ENCODE results near the gene COX11.

The COX11 gene

DNA sequence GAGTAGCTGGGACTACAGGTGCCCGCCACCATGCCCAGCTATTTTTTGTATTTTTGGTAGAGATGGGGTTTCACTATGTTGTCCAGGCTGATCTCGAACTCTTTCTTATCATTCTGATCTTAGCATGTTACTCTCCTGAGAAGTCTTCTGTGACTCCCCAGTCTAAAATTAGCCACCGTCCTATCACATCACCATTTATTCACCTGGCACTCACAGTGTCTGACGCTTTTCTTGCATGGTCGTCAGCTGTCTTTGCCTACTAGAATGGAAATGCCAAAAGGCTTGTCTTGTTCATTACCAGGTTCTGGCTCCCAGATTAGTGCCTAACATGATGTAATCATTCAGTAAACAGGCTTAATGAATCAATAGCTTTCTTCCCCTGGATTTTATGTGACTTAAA lies 44.0 kb downstream of the COX11 start:
- H3K36me3 ChIP-seq (ENCODE audit: control insufficient read depth in 1 of 2, insufficient read depth in 2 of 2, low read length in 2 of 2) = peaks cover 3 to 5% of the 10 kb centered on the region in 2 experiments
- H4K8ac ChIP-seq (ENCODE audit: low read depth, low read length) = no peak overlapping the region
- H3K27me3 ChIP-seq (ENCODE audit: insufficient read depth, low read length) = no peaks in the 10 kb centered on the region
- H2BK120ac ChIP-seq (ENCODE audit: insufficient read depth, low read length, poor library complexity) = no peak overlapping the region
- no peaks in the 10 kb centered on the region for H3K79me2 ChIP-seq (ENCODE audit: control insufficient read depth, insufficient read depth, low read length, poor library complexity)
- H3K4ac ChIP-seq (ENCODE audit: low read depth, low read length) = no peak overlapping the region
- H3K14ac ChIP-seq (ENCODE audit: low read length) = no peak overlapping the region
- no peak overlapping the region for H3K4me3 ChIP-seq (ENCODE audit: low read depth, low read length)
- H2BK5ac ChIP-seq (ENCODE audit: low read depth, low read length, poor library complexity) = no peak overlapping the region
- no peaks in the 10 kb centered on the region for H3K9me3 ChIP-seq (ENCODE audit: insufficient read depth, low read depth, low read length)
- H2AFZ ChIP-seq (ENCODE audit: insufficient read depth, low read length, poor library complexity) = no peak overlapping the region
- no peak for DNase-seq
- H3K4me1 ChIP-seq (ENCODE audit: control insufficient read depth in 1 of 2, insufficient read depth in 2 of 2, low read length in 2 of 2) = peaks cover 2 to 4% of the 10 kb centered on the region in 2 experiments
- no peak overlapping the region for H3K9ac ChIP-seq (ENCODE audit: low read length)
- no CpG with 5 or more reads among the region's 5 CpGs for WGBS (ENCODE audit: extremely low coverage, insufficient coverage, insufficient read length)
- H3K27ac ChIP-seq (ENCODE audit: low read depth, low read length) = no peak overlapping the region
- H4K12ac ChIP-seq (ENCODE audit: low read depth, low read length) = no peak overlapping the region
- no peak overlapping the region for H3K18ac ChIP-seq (ENCODE audit: low read length)
- H3K4me2 ChIP-seq (ENCODE audit: low read length) = no peak overlapping the region
- no peak overlapping the region for H2AK5ac ChIP-seq (ENCODE audit: low read length)
- H3K23ac ChIP-seq (ENCODE audit: low read length) = no peak overlapping the region
- no peak overlapping the region for H4K91ac ChIP-seq (ENCODE audit: low read depth, low read length)
- H3K79me1 ChIP-seq (ENCODE audit: low read length) = no peaks in the 10 kb centered on the region
- H2BK12ac ChIP-seq (ENCODE audit: low read length) = no peak overlapping the region

DNA sequence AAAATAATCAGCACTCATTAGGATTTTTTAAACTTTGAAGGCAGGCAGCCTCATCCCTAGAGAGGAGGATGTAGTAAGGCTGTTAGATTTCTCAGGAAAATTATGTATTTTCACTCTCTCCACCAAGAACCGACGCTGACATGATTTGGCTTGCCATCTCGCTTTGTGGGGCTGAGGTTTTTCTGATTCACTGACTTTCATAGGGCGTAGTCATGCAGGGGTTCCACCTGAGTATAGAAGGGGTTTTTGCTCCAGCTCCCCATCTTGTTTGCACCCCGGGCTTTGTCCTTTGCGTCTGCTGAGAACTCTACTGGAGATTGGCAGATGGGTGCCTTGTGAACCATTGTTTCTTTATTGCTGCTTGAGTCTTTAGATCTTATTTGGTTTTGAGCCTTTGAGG lies 47.6 kb downstream of the COX11 start:
- Histone ChIP-seq H2BK12ac (ENCODE audit: low read length) (no peak overlapping the region), H2AK5ac (ENCODE audit: low read length) (no peak overlapping the region), H3K4ac (ENCODE audit: low read depth, low read length) (no peak overlapping the region), H3K36me3 (ENCODE audit: control insufficient read depth in 1 of 2, insufficient read depth in 2 of 2, low read length in 2 of 2) (peaks cover 2 to 6% of the 10 kb centered on the region in 2 experiments), H3K18ac (ENCODE audit: low read length) (no peak overlapping the region), H2AFZ (ENCODE audit: insufficient read depth, low read length, poor library complexity) (no peak overlapping the region), H2BK5ac (ENCODE audit: low read depth, low read length, poor library complexity) (no peak overlapping the region), H3K4me2 (ENCODE audit: low read length) (no peak overlapping the region), H4K8ac (ENCODE audit: low read depth, low read length) (no peak overlapping the region), H3K4me1 (ENCODE audit: control insufficient read depth in 1 of 2, insufficient read depth in 2 of 2, low read length in 2 of 2) (peaks cover 2 to 4% of the 10 kb centered on the region in 2 experiments), H3K79me1 (ENCODE audit: low read length) (no peaks in the 10 kb centered on the region), H3K23ac (ENCODE audit: low read length) (no peak overlapping the region), H3K27ac (ENCODE audit: low read depth, low read length) (no peak overlapping the region), H3K14ac (ENCODE audit: low read length) (no peak overlapping the region), H2BK120ac (ENCODE audit: insufficient read depth, low read length, poor library complexity) (no peak overlapping the region), H3K79me2 (ENCODE audit: control insufficient read depth, insufficient read depth, low read length, poor library complexity) (no peaks in the 10 kb centered on the region), H4K91ac (ENCODE audit: low read depth, low read length) (no peak overlapping the region), H4K12ac (ENCODE audit: low read depth, low read length) (no peak overlapping the region), H3K27me3 (ENCODE audit: insufficient read depth, low read length) (no peaks in the 10 kb centered on the region), H3K4me3 (ENCODE audit: low read depth, low read length) (no peak overlapping the region), H3K9ac (ENCODE audit: low read length) (no peak overlapping the region), H3K9me3 (ENCODE audit: insufficient read depth, low read depth, low read length) (no peaks in the 10 kb centered on the region)
- WGBS (ENCODE audit: extremely low coverage, insufficient coverage, insufficient read length) = no CpG with 5 or more reads among the region's 6 CpGs
- DNase-seq = no peak

DNA sequence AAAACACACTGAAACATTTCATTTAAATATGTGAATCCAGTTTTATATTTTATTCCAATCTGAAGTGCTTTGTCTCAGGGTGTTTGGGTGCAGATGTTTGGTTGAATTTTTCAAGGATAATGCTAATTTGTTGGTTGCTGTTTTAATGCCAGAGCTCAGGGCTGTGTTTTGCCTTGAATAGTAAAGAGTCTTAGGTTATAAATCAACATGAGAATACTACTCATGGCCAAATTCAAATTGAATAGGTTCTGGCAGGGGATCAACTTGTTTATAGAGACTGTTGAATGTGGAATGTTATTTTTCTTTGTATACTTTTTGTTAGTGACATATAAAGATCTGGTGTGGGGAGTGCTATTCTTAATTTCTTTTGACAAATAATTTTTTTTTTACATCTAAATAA lies 49.0 kb downstream of the COX11 start:
- H3K9ac ChIP-seq (ENCODE audit: low read length) = no peak overlapping the region
- no peak overlapping the region for H3K4me2 ChIP-seq (ENCODE audit: low read length)

DNA sequence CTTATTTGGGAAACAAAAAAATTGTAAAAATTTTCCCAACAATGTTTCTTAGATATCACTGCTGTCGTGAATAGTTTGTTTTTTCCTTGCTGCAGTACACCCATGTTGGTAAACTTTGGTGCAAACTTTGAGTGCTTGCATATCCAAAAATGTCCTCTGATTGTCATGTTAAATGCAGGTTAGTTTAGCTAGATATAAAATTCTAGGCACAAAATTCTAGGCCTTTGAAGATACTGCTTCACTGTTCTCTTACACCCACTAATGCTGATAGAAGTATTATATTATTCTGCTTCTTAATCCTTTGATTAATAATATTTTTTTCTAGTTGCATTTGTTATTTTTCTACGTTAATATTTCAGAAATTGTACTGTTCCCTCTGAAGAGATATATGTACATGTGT lies 51.7 kb downstream of the COX11 start:
- Histone ChIP-seq H3K9ac (ENCODE audit: low read length) (no peak overlapping the region), H3K14ac (ENCODE audit: low read length) (no peak overlapping the region), H3K79me2 (ENCODE audit: control insufficient read depth, insufficient read depth, low read length, poor library complexity) (no peaks in the 10 kb centered on the region), H3K27ac (ENCODE audit: low read depth, low read length) (no peak overlapping the region), H3K9me3 (ENCODE audit: insufficient read depth, low read depth, low read length) (no peaks in the 10 kb centered on the region), H3K4me1 (ENCODE audit: control insufficient read depth in 1 of 2, insufficient read depth in 2 of 2, low read length in 2 of 2) (no peaks in the 10 kb centered on the region), H3K79me1 (ENCODE audit: low read length) (no peaks in the 10 kb centered on the region), H3K18ac (ENCODE audit: low read length) (no peak overlapping the region), H4K8ac (ENCODE audit: low read depth, low read length) (no peak overlapping the region), H3K36me3 (ENCODE audit: control insufficient read depth in 1 of 2, insufficient read depth in 2 of 2, low read length in 2 of 2) (peaks cover 4 to 6% of the 10 kb centered on the region in 2 experiments), H3K4me3 (ENCODE audit: low read depth, low read length) (no peak overlapping the region), H2AK5ac (ENCODE audit: low read length) (no peak overlapping the region), H3K23ac (ENCODE audit: low read length) (no peak overlapping the region), H2AFZ (ENCODE audit: insufficient read depth, low read length, poor library complexity) (no peak overlapping the region), H3K4me2 (ENCODE audit: low read length) (no peak overlapping the region), H2BK12ac (ENCODE audit: low read length) (no peak overlapping the region), H2BK120ac (ENCODE audit: insufficient read depth, low read length, poor library complexity) (no peak overlapping the region), H4K91ac (ENCODE audit: low read depth, low read length) (no peak overlapping the region), H3K27me3 (ENCODE audit: insufficient read depth, low read length) (no peaks in the 10 kb centered on the region), H2BK5ac (ENCODE audit: low read depth, low read length, poor library complexity) (no peak overlapping the region), H3K4ac (ENCODE audit: low read depth, low read length) (no peak overlapping the region), H4K12ac (ENCODE audit: low read depth, low read length) (no peak overlapping the region)
- no peak for DNase-seq
- WGBS (ENCODE audit: extremely low coverage, insufficient coverage, insufficient read length) = no CpG with 5 or more reads among the region's 2 CpGs

More for the DNA sequence above, 49.0 kb downstream of the COX11 start:
- Histone ChIP-seq H3K14ac (ENCODE audit: low read length) (no peak overlapping the region), H3K23ac (ENCODE audit: low read length) (no peak overlapping the region), H2BK120ac (ENCODE audit: insufficient read depth, low read length, poor library complexity) (no peak overlapping the region), H2AK5ac (ENCODE audit: low read length) (no peak overlapping the region), H3K36me3 (ENCODE audit: control insufficient read depth in 1 of 2, insufficient read depth in 2 of 2, low read length in 2 of 2) (peaks cover 2 to 6% of the 10 kb centered on the region in 2 experiments), H3K4me3 (ENCODE audit: low read depth, low read length) (no peak overlapping the region), H4K91ac (ENCODE audit: low read depth, low read length) (no peak overlapping the region), H3K9me3 (ENCODE audit: insufficient read depth, low read depth, low read length) (no peaks in the 10 kb centered on the region), H3K27ac (ENCODE audit: low read depth, low read length) (no peak overlapping the region), H4K12ac (ENCODE audit: low read depth, low read length) (no peak overlapping the region), H3K79me1 (ENCODE audit: low read length) (no peaks in the 10 kb centered on the region), H3K4me1 (ENCODE audit: control insufficient read depth in 1 of 2, insufficient read depth in 2 of 2, low read length in 2 of 2) (no peaks in the 10 kb centered on the region), H2BK5ac (ENCODE audit: low read depth, low read length, poor library complexity) (no peak overlapping the region), H3K4ac (ENCODE audit: low read depth, low read length) (no peak overlapping the region), H4K8ac (ENCODE audit: low read depth, low read length) (no peak overlapping the region), H2BK12ac (ENCODE audit: low read length) (no peak overlapping the region), H3K18ac (ENCODE audit: low read length) (no peak overlapping the region), H3K79me2 (ENCODE audit: control insufficient read depth, insufficient read depth, low read length, poor library complexity) (no peaks in the 10 kb centered on the region), H3K27me3 (ENCODE audit: insufficient read depth, low read length) (no peaks in the 10 kb centered on the region), H2AFZ (ENCODE audit: insufficient read depth, low read length, poor library complexity) (no peak overlapping the region)
- DNase-seq = no peak
